Breast epithelium (tissue), 4 donors: Measurements from ENCODE around the gene PCMT1. TPM values are rescaled to one million over a fixed set of nuclear protein-coding genes. Genes with fewer than 3 reads are reported as not detected.

ENCODE experiments used
- DNase-seq, 2 donors: peaks; one replicate each; pipeline ENCODE4 v3.0.0-alpha.2; 2019; ENCODE audit warnings: low spot score in 2 of 2
- H3K27ac ChIP-seq, 2 donors: fragments of 200-600 bp; sonication (generic) in 1 of 2; one replicate each; pipeline ENCODE4 v1.5.1; 2016 to 2019; ENCODE audit warnings: mild to moderate bottlenecking in 1 of 2
- H3K27me3 ChIP-seq, 2 donors: fragments of 200-600 bp; sonication (generic) in 1 of 2; one replicate each; pipeline versions ENCODE4 v1.5.1 to v1.6.0; 2017 to 2019; ENCODE audit warnings: control low read depth in 1 of 2, mild to moderate bottlenecking in 1 of 2
- H3K36me3 ChIP-seq: fragments of 200-600 bp; one replicate; pipeline ENCODE4 v1.5.1; 2019
- H3K4me1 ChIP-seq, 2 donors: fragments of 200-600 bp; sonication (generic); one replicate each; pipeline ENCODE4 v1.5.1; 2016 to 2019; ENCODE audit warnings: control low read depth in 1 of 2
- H3K4me3 ChIP-seq, 3 donors: fragments of 200-600 bp; sonication (generic); 1 replicate in 2 of 3; 2 replicates in 1 of 3; pipeline ENCODE4 v1.5.1; 2016 to 2019; ENCODE audit warnings: mild to moderate bottlenecking in 3 of 3, moderate library complexity in 2 of 3
- H3K9me3 ChIP-seq, 2 donors: fragments of 200-600 bp; sonication (generic) in 1 of 2; one replicate each; pipeline ENCODE4 v1.5.1; 2016 to 2019; ENCODE audit warnings: control low read depth in 1 of 2
- CTCF ChIP-seq, 3 donors: fragments of 450-650 bp; IDR thresholded peaks; one replicate each; pipeline ENCODE4 v1.5.1; 2016 to 2017; ENCODE audit warnings: antibody characterized with exemption in 3 of 3, mild to moderate bottlenecking in 3 of 3, moderate library complexity in 3 of 3
- POLR2A ChIP-seq: fragments of 450-650 bp; IDR thresholded peaks from one replicate; pipeline ENCODE4 v1.6.1; 2016; ENCODE audit warnings: antibody characterized with exemption, mild to moderate bottlenecking, moderate library complexity
- POLR2AphosphoS5 ChIP-seq, 3 donors: sonication (generic); formaldehyde crosslinking; IDR thresholded peaks; one replicate each; pipeline ENCODE4 v1.6.1; 2017; ENCODE audit warnings: antibody characterized with exemption in 3 of 3
- intact Hi-C: fragments of 100-400 bp; cut with DNase I; formaldehyde crosslinking; loops from one replicate; pipeline ENCODE4 v1.15.1; 2023; ENCODE audit warnings: low total_unique reads
- total RNA-seq, 3 donors: library from RNA; depleted of rRNA; stranded (reverse); fragments of >200 nt; gene quantifications; one replicate each; pipeline ENCODE4 v1.1.0, GENCODE V29; 2016

Gene PCMT1
- total RNA-seq, 3 donors from 2014 or later, result 111 to 148 (median 121) TPM

DNA sequence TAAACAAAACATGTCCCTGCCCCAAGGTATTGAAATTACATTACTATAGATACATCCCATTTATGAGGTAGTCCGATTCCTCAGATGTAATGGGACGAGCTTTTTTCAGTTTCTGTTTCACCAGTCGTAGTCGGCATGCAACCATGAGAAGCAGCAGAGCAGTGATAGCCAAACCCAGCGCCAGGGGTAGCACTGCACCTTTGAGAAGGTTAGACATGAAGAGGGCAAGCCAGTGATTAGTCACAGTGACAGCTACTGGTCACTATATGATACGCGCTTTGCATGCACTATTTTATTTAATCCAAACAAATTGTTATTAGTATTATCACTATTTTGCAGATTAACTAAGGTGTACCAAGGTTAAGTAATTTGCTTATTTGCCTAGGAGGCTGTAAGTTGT is 71.0 kb downstream of the PCMT1 start:
- Histone ChIP-seq H3K36me3 (no peaks in the 10 kb centered on the region), H3K4me3 (no peak overlapping the region), H3K9me3 (no peaks in the 10 kb centered on the region), H3K27ac (no peak overlapping the region), H3K27me3 (no peaks in the 10 kb centered on the region), H3K4me1 (no peaks in the 10 kb centered on the region)
- DNase-seq, result no peak
- TF ChIP-seq CTCF (IDR thresholded peaks at IDR 0.05) (no peak), POLR2A (no peak), POLR2AphosphoS5 (IDR thresholded peaks at IDR 0.05) (no peak)
- intact Hi-C loops, result no loop called here

GRCh38 chr6:149821492-149821891 is 72.0 kb downstream of the PCMT1 start:
- H3K27me3 ChIP-seq, result no peaks in the 10 kb centered on the region
- no peak overlapping the region for H3K4me3 ChIP-seq
- no peaks in the 10 kb centered on the region for H3K36me3 ChIP-seq
- intact Hi-C loops, result no loop called here
- DNase-seq, result no peak
- H3K9me3 ChIP-seq, result no peaks in the 10 kb centered on the region
- no peak overlapping the region for H3K27ac ChIP-seq
- TF ChIP-seq POLR2A (no peak), POLR2AphosphoS5 (IDR thresholded peaks at IDR 0.05) (no peak), CTCF (IDR thresholded peaks at IDR 0.05) (no peak)
- H3K4me1 ChIP-seq, result no peaks in the 10 kb centered on the region

GRCh38 chr6:149823013-149823412 is 73.5 kb downstream of the PCMT1 start:
- no peak overlapping the region for H3K27ac ChIP-seq
- H3K4me1 ChIP-seq, result no peaks in the 10 kb centered on the region
- no peak for TF ChIP-seq CTCF (IDR thresholded peaks at IDR 0.05)
- TF ChIP-seq POLR2A, result no peak
- no peak for TF ChIP-seq POLR2AphosphoS5 (IDR thresholded peaks at IDR 0.05)
- DNase-seq, result no peak
- intact Hi-C loops, result no loop called here
- no peaks in the 10 kb centered on the region for H3K9me3 ChIP-seq
- H3K36me3 ChIP-seq, result no peaks in the 10 kb centered on the region
- no peaks in the 10 kb centered on the region for H3K27me3 ChIP-seq
- H3K4me3 ChIP-seq, result no peak overlapping the region

GRCh38 chr6:149825292-149825691 is 75.8 kb downstream of the PCMT1 start:
- H3K4me3 ChIP-seq, result no peak overlapping the region
- no peak for TF ChIP-seq POLR2A
- no peak for TF ChIP-seq CTCF (IDR thresholded peaks at IDR 0.05)
- TF ChIP-seq POLR2AphosphoS5 (IDR thresholded peaks at IDR 0.05), result no peak
- no peaks in the 10 kb centered on the region for H3K9me3 ChIP-seq
- no peaks in the 10 kb centered on the region for H3K27me3 ChIP-seq
- H3K36me3 ChIP-seq, result no peaks in the 10 kb centered on the region
- no peak for DNase-seq
- no peak overlapping the region for H3K27ac ChIP-seq
- H3K4me1 ChIP-seq, result no peaks in the 10 kb centered on the region
- intact Hi-C loops, result no loop called here

GRCh38 chr6:149830731-149831307 is 81.3 kb downstream of the PCMT1 start:
- intact Hi-C loops, result no loop called here
- no peak for TF ChIP-seq POLR2A
- no peak for TF ChIP-seq POLR2AphosphoS5 (IDR thresholded peaks at IDR 0.05)
- TF ChIP-seq CTCF (IDR thresholded peaks at IDR 0.05), result no peak
- no peaks in the 10 kb centered on the region for H3K9me3 ChIP-seq
- no peaks in the 10 kb centered on the region for H3K27me3 ChIP-seq
- no peak for DNase-seq
- H3K4me1 ChIP-seq, result no peaks in the 10 kb centered on the region
- H3K36me3 ChIP-seq, result no peaks in the 10 kb centered on the region
- H3K4me3 ChIP-seq, result peak overlapping the region in 2 of 3 donors; percentile 15 to 26
- peak overlapping the region; percentile 65 to 66 for H3K27ac ChIP-seq
